T-helper 17 cell (primary cell): ENCODE results near the gene TM4SF18. TPM values are rescaled to one million over a fixed set of nuclear protein-coding genes. Genes with fewer than 3 reads are reported as not detected.

ENCODE experiments used
- ATAC-seq: fragments of 150-1000 bp; cut with Tn5 transposase; 2 replicates; pipeline ENCODE4 v1.10.0; 2021; ENCODE audit warnings: mild to moderate bottlenecking, moderate library complexity
- DNase-seq, 3 donors: peaks; one replicate each; pipeline versions ENCODE4 v3.0.0 to v3.0.0-alpha.2; 2020 to 2021
- H3K9me3 ChIP-seq: one replicate; pipeline ENCODE4 v1.7.0; 2013; ENCODE audit warnings: low read length, mild to moderate bottlenecking; ENCODE audit not compliant: control insufficient read depth, poor library complexity, severe bottlenecking
- H3K27ac Mint-ChIP-seq: one replicate; pipeline ENCODE4 v1.8.0; 2022; ENCODE audit warnings: mild to moderate bottlenecking, moderate library complexity, mixed read lengths
- H3K27me3 Mint-ChIP-seq: one replicate; pipeline ENCODE4 v1.8.0; 2022; ENCODE audit warnings: mixed read lengths
- H3K36me3 Mint-ChIP-seq: one replicate; pipeline ENCODE4 v1.8.0; 2022; ENCODE audit warnings: low read depth, mixed read lengths
- H3K4me1 Mint-ChIP-seq: one replicate; pipeline ENCODE4 v1.8.0; 2022; ENCODE audit warnings: mild to moderate bottlenecking, mixed read lengths
- H3K4me3 Mint-ChIP-seq: one replicate; pipeline ENCODE4 v1.8.0; 2022; ENCODE audit warnings: mild to moderate bottlenecking, moderate library complexity, mixed read lengths
- total RNA-seq, 4 donors: library from RNA in 2 of 4; stranded (reverse) in 2 of 4; gene quantifications; one replicate each; pipeline ENCODE4 v1.2.3 and lab custom pipeline; 2022 to 2026

TM4SF18 gene
- total RNA-seq, 2 donors from 2014 or later: not detected

DNA sequence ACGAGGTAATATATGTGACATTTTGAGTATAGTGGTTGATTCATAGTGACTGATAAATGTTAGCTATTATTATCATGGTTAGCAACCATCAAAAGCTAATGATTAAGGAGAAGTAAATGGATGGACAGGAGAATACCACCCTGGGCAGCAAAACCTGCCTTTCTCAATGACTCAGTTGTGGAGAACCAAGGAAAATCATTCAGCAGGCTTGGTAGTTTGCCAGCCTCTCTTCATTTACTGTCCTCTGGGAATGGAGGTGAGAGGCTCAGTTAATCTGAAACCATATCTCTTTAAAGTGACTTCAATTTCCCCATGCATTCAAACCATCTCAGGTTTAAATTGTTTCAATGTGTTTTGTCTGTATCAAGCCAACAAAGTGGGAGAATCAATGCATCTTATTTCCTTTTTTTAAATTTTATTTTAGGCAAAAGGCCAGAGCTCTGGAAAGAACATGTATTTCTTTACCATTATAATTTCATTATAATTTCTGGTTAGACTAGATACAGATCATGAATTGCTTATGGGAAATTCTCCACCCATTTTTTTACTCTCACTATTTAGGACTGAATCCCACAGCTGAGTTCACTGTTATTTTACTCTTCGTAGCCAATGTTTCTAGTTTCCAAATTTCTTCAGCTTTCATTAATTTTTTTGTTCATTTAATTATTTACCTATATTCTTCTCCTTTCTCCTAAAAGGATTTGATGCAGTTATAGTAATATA is 2.7 kb downstream of the TM4SF18 start:
- DNase-seq (no peak), ATAC-seq (no peak)
- H3K9me3 ChIP-seq: no peaks in the 10 kb centered on the region
- no peak overlapping the region for H3K27ac Mint-ChIP-seq
- no peaks in the 10 kb centered on the region for H3K4me1 Mint-ChIP-seq
- peaks cover 3% of the 10 kb centered on the region for H3K36me3 Mint-ChIP-seq
- peaks cover 40% of the 10 kb centered on the region for H3K27me3 Mint-ChIP-seq
- no peak overlapping the region for H3K4me3 Mint-ChIP-seq

DNA sequence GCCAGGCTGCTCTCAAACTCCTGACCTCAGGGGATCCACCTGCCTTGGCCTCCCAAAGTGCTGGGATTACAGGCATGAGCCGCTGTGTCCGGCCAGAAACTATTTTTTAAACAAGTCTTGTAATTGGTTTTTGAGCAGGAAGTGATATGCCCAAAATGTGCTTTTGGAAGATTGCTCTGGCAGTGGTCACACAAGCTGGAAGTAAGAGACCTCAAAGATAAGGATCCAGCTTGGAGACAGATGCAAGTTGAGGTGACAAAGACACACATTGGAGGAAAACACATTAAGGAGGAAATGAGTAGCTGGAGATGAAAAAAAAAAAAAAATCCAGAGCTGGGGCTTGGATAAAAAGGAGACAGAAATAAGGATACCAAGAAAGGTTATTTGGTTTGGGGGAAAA is 6.3 kb downstream of the TM4SF18 start:
- Mint-ChIP-seq H3K27ac (no peak overlapping the region), H3K4me3 (no peak overlapping the region), H3K4me1 (no peaks in the 10 kb centered on the region), H3K27me3 (peaks cover 44% of the 10 kb centered on the region), H3K36me3 (no peaks in the 10 kb centered on the region)
- no peaks in the 10 kb centered on the region for H3K9me3 ChIP-seq
- DNase-seq (no peak), ATAC-seq (no peak)

DNA sequence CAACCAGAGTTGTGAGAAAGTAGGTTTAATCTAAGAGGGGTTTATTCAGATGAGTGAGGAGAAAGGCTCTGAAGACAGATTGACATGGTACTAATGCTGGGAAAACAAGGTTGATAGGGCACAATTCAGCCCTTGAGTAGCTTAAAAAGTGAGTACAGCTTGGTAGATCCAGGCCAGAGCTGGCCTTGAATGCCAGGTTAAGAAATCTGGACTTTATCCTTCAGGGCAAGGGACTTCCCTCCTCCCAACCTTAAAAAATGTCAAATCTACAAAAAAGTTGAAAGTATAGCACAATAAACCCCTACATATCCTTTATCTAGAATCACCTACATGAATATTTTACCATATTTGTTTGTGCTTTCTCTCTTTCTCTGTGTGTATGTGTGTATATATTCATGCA is 7.9 kb downstream of the TM4SF18 start:
- Mint-ChIP-seq H3K36me3 (no peaks in the 10 kb centered on the region), H3K4me3 (no peak overlapping the region), H3K27me3 (peaks cover 38% of the 10 kb centered on the region), H3K4me1 (no peaks in the 10 kb centered on the region), H3K27ac (no peak overlapping the region)
- no peaks in the 10 kb centered on the region for H3K9me3 ChIP-seq
- DNase-seq (no peak), ATAC-seq (no peak)

DNA sequence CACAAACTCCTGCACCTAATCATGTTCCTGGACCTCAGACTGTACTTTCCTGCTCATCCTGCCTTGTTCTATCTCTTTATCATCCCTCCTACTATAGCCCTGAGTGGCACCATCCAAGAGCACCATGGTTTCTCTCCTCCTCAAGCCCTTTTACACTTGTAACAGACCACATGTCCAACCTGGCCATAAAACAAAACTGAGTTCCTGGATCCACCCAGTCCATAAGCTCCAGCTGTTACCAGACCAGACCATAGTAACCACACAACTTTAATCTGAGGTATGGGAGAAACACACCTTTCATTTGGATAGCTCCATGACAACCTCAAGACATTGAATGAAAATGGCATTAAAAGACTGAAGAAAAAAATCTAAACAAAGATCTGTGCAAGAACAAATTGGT is 9.1 kb downstream of the TM4SF18 start:
- DNase-seq (no peak), ATAC-seq (no peak)
- Mint-ChIP-seq H3K36me3 (no peaks in the 10 kb centered on the region), H3K4me1 (no peaks in the 10 kb centered on the region), H3K27me3 (peaks cover 31% of the 10 kb centered on the region), H3K27ac (no peak overlapping the region), H3K4me3 (no peak overlapping the region)
- no peaks in the 10 kb centered on the region for H3K9me3 ChIP-seq

DNA sequence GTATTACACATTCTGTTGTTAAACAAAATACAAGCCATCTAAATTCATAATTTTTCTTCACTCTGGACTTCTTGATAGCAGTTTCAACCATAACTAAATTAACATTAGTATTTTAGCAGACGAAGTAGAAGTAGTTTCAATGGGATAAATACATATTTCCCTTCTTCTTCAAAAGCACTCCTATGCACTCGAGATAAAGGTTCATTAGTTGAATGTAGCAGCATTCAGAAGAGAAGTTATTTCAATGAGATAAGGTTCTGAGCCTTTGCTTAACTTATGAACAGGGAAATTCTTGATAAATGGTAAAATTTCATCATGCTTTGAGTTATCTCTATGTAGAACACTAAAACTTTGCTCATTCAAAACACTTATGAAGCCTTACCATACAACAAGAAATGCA is 11.8 kb downstream of the TM4SF18 start:
- H3K36me3 Mint-ChIP-seq: no peaks in the 10 kb centered on the region
- no peaks in the 10 kb centered on the region for H3K9me3 ChIP-seq
- no peak overlapping the region for H3K27ac Mint-ChIP-seq
- ATAC-seq (no peak), DNase-seq (no peak)
- peaks cover 20% of the 10 kb centered on the region for H3K27me3 Mint-ChIP-seq
- no peak overlapping the region for H3K4me3 Mint-ChIP-seq
- H3K4me1 Mint-ChIP-seq: no peaks in the 10 kb centered on the region

DNA sequence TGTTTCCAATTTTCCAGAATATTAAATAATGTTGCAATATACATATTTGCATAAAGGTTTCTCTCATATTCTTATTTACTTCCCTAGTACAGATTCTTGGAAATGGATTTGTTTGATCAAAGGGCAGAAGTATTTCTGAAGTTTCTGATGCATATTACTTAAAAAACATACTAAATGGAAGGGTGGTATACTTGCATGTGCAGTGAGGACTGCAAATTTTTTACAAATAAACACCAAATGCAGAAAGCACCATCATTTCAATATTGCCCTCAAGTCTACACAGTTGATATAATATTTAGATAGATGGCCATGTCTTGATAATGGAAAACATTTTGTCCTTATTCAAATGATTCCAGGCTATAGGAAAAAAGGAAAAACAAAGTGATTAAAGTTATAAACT is 12.3 kb downstream of the TM4SF18 start:
- Mint-ChIP-seq H3K27ac (no peak overlapping the region), H3K4me1 (no peaks in the 10 kb centered on the region), H3K27me3 (peaks cover 19% of the 10 kb centered on the region), H3K36me3 (no peaks in the 10 kb centered on the region), H3K4me3 (no peak overlapping the region)
- DNase-seq (no peak), ATAC-seq (no peak)
- H3K9me3 ChIP-seq: no peaks in the 10 kb centered on the region

DNA sequence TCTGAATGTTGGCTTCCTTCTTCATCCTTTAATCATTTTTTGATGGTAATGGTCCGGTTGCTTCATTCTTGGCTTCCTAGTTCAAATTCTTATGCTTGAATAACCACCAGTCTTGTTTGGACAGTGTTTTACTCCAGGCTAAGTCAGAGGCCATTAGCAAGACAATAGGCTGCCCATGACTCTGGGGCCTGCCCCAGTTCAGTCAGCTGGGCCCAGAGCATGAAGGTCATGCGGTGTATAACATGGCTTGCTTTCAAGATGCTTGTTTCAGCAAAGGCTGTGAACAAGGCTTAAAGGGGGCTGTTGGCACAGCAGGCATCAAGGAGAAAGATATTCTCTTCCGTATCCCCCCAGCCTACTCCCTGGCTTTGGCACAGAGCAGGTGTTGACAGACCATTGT is 13.7 kb downstream of the TM4SF18 start:
- no peak for DNase-seq
- no peak overlapping the region for H3K27ac Mint-ChIP-seq

DNA sequence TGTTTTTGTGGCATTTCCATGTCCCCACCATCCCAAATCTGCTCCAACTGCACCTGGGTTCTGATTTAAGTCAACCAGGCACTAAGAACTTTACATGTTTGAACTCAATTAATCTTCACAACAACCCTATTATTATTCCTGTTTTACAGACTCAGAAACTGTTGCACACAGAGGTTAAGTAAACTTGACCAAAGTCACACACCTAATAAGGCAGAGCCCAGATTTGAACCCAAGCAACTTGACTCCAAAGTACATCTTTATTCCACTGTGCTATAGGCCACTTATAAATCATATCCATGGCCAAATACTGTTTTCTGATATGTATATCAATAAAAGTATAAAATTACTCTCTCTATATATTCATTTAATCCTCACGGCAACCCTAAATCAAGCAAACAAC is 16.4 kb downstream of the TM4SF18 start:
- ATAC-seq (no peak), DNase-seq (no peak)
- H3K9me3 ChIP-seq: no peaks in the 10 kb centered on the region
- Mint-ChIP-seq H3K4me1 (no peaks in the 10 kb centered on the region), H3K36me3 (peaks cover 2% of the 10 kb centered on the region), H3K27me3 (peaks cover 31% of the 10 kb centered on the region), H3K27ac (no peak overlapping the region), H3K4me3 (no peak overlapping the region)

More for the DNA sequence above, 13.7 kb downstream of the TM4SF18 start:
- no peaks in the 10 kb centered on the region for H3K36me3 Mint-ChIP-seq
- H3K27me3 Mint-ChIP-seq: peaks cover 20% of the 10 kb centered on the region
- no peak overlapping the region for H3K4me3 Mint-ChIP-seq
- H3K4me1 Mint-ChIP-seq: no peaks in the 10 kb centered on the region
- no peak for ATAC-seq
- no peaks in the 10 kb centered on the region for H3K9me3 ChIP-seq

DNA sequence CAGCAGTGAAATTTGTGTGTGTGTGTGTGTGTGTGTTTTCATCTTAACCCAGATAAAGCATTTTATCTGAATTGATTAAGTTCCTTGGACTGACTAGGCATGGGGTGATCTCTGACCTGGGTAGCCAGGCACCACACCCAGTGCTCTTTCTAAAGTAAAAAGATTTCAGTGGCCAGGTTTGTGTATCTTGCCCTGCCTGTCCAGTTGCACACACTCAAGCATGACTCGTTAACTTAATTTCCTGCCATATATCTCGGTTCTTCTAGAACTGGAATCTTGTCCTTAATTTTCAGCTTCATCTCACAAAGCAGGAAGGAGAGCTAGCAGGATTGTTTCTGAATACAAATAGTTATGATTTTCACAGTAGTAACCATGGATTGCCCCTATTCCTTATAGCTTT is 17.0 kb downstream of the TM4SF18 start:
- H3K27ac Mint-ChIP-seq: no peak overlapping the region
- no peak overlapping the region for H3K4me3 Mint-ChIP-seq
- DNase-seq (no peak), ATAC-seq (no peak)
- no peaks in the 10 kb centered on the region for H3K9me3 ChIP-seq
- peaks cover 35% of the 10 kb centered on the region for H3K27me3 Mint-ChIP-seq
- H3K36me3 Mint-ChIP-seq: peaks cover 4% of the 10 kb centered on the region
- no peaks in the 10 kb centered on the region for H3K4me1 Mint-ChIP-seq

DNA sequence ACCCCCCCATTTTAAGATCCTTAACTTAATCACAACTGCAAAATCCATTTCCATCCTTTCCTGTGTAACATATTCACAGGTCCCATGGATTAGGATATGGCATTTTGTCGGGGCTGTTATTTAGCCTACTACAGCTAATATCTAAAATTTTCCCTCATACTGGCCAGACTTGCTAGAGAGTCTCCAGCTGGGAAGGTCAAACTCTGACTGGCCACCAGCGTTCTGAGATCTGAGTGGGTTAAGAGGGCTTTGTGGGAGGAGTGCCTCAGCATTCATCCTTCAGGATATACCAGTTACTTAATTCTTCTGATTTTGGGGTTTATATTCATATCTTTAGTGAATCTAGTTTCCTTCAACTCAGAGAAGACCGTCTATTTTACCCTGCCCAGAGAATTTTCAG is 17.7 kb downstream of the TM4SF18 start:
- H3K27ac Mint-ChIP-seq: no peak overlapping the region
- no peak for ATAC-seq
- H3K4me1 Mint-ChIP-seq: no peaks in the 10 kb centered on the region
- H3K36me3 Mint-ChIP-seq: peaks cover 5% of the 10 kb centered on the region
- no peak overlapping the region for H3K4me3 Mint-ChIP-seq
- no peaks in the 10 kb centered on the region for H3K9me3 ChIP-seq
- no peak for DNase-seq
- peaks cover 40% of the 10 kb centered on the region for H3K27me3 Mint-ChIP-seq

DNA sequence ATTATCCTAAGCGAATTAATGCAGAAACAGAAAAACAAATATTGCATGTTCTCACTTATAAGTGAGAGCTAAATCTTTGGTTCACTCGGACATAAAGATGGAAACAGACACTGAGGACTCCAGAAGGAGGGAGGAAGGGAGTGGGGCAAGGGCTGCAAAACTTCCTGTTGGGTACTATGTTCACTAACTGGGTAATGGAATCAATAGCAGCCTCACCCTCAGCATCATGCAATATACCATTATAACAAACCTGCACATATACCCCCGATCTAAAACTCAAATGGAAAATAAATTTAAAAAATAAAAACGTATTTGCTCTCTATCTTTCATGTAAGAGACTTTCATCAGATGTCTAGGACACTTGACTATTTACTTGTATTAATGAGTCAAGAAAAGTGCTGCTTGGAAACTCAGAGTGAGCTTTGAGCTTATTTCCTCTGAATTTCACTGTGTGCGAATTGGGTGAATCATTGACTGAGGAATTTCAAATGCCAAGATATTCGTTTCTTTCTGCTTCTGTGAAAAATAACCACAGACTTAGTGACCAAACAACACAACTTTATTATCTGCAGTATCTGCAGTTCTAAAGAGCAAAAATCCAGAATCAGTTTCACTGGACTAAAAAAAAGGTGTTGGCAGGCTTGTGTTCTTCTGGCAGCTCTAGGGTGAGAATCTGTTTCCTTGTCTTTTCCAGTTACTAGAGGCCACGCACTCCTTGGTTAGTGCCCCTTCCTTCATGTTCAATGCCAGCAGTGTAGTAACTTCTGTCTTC is 18.4 kb downstream of the TM4SF18 start:
- no peaks in the 10 kb centered on the region for H3K9me3 ChIP-seq
- H3K4me3 Mint-ChIP-seq: no peak overlapping the region
- H3K36me3 Mint-ChIP-seq: peaks cover 5% of the 10 kb centered on the region
- no peak overlapping the region for H3K27ac Mint-ChIP-seq
- no peaks in the 10 kb centered on the region for H3K4me1 Mint-ChIP-seq
- ATAC-seq (no peak), DNase-seq (no peak)
- peaks cover 44% of the 10 kb centered on the region for H3K27me3 Mint-ChIP-seq

DNA sequence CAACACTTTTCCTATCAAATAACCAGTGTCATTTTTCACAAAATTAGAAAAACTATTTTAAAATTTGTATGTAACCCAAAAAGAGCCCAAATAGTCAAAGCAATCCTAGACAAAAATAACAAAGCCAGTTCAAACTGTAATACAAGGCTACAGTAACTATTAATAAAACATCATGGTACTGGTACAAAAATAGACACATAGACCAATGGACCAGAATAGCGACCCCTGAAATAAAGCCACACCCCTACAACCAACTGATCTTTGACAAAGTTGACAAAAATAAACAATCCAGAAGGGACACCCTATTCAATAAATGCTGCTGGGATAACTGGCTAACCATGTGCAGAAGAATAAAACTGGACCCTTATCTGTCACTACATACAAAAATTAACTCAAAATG is 19.9 kb downstream of the TM4SF18 start:
- Mint-ChIP-seq H3K36me3 (peaks cover 5% of the 10 kb centered on the region), H3K27me3 (peaks cover 46% of the 10 kb centered on the region), H3K27ac (peak overlapping the region; percentile 19), H3K4me3 (no peak overlapping the region), H3K4me1 (no peaks in the 10 kb centered on the region)
- no peaks in the 10 kb centered on the region for H3K9me3 ChIP-seq
- DNase-seq (no peak), ATAC-seq (no peak)

DNA sequence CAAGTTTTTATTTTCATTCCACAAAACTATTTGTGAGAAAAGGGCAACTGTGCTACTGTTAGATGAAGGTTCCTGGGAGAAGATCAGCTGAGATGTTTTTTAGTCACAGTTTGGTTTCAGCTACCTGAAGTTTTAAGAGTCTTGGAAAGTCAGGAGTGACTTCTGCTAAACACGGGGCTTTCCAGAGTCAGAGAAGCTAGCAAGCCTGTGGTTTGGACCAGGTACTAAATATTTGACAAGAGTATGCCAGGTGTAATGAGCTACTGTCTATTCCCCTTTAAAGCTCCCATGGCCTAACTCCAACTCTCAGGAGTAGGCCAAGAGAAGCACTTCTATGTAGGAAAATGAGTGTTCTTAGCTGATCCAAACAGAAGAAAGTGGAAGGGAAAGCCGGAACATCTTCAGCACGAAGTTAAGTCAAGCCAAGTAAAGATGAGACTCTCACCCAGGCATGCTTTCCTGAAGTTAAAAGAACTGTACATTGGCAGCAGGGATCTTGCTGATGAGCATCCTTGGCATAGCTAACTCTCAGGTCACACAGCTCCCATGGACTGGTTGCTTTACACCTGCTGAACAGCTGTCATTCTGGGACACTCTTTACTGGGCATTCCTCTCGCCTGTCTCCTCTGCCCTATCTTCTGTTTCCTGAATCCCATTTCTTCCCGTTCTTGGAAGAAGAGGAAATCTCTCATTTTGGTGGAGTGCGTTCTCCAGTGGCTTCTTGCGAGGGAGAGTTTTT is 22.5 kb downstream of the TM4SF18 start:
- H3K9me3 ChIP-seq: no peaks in the 10 kb centered on the region
- H3K4me1 Mint-ChIP-seq: no peaks in the 10 kb centered on the region
- H3K36me3 Mint-ChIP-seq: peaks cover 5% of the 10 kb centered on the region
- H3K27me3 Mint-ChIP-seq: peaks cover 53% of the 10 kb centered on the region
- DNase-seq: no peak
- H3K27ac Mint-ChIP-seq: no peak overlapping the region
- no peak overlapping the region for H3K4me3 Mint-ChIP-seq
- no peak for ATAC-seq
